ENCODE data around the gene MMP24.

DNA sequence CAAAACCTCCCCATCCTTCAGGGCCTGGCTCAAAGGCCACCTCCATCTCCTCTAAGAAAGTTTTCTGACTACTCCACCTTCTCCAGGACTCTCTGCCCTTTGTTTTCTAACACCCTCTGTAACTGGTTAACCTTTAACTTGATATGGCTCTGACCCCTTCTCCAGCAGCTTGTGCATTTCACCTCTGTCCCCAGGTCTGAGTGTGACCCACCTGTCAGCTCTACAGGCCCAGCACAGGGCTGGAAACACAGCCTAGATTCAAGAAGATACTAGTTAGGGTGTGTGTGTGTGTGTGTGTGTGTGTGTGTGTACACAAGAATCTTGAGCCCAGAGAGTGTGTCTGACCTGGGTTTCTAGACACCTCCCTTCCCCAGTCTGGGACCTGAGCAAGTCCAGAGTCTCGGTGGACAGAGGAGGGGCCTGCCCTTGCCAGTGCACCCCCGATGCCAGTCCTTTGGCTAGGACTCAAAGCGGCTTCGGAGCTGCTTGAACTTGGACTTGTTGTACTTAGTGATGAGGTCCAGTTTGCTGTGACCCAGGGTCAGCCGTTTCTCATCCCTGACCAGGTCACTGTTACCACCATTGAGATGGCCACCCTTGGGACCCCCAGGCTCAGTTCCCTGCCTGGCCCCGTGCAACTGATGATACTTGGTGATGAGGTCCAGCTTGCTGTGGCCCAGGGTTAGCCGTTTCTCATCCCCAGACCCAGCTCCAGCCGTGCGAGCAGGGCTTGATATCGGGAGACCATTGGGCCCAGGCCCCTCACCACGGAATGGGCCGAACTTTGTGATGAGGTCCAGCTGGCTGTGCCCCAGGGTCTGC lies 59.8 kb downstream of the MMP24 start:
- TF ChIP-seq, protein P1, sequence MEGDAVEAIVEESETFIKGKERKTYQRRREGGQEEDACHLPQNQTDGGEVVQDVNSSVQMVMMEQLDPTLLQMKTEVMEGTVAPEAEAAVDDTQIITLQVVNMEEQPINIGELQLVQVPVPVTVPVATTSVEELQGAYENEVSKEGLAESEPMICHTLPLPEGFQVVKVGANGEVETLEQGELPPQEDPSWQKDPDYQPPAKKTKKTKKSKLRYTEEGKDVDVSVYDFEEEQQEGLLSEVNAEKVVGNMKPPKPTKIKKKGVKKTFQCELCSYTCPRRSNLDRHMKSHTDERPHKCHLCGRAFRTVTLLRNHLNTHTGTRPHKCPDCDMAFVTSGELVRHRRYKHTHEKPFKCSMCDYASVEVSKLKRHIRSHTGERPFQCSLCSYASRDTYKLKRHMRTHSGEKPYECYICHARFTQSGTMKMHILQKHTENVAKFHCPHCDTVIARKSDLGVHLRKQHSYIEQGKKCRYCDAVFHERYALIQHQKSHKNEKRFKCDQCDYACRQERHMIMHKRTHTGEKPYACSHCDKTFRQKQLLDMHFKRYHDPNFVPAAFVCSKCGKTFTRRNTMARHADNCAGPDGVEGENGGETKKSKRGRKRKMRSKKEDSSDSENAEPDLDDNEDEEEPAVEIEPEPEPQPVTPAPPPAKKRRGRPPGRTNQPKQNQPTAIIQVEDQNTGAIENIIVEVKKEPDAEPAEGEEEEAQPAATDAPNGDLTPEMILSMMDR (conservative IDR thresholded peaks at IDR 0.05; ENCODE audit: low read depth, low read length): no peak
- TF ChIP-seq EZH2 (IDR thresholded peaks at IDR 0.05; ENCODE audit: low read length, unreplicated experiment) (no peak), EZH2phosphoT487 (IDR thresholded peaks at IDR 0.05; ENCODE audit: borderline replicate concordance, low read length) (no peak)

Measured in PC-3 (cell line).